ENCODE measurements around the gene ASPSCR1. TPM values are rescaled to one million over a fixed set of nuclear protein-coding genes. Genes with fewer than 3 reads are reported as not detected.

Gene ASPSCR1
- total and polyA plus RNA-seq, 2 of the 4 experiments (the other 2 are of a cell fraction) = 7.2 to 17.2 TPM

DNA sequence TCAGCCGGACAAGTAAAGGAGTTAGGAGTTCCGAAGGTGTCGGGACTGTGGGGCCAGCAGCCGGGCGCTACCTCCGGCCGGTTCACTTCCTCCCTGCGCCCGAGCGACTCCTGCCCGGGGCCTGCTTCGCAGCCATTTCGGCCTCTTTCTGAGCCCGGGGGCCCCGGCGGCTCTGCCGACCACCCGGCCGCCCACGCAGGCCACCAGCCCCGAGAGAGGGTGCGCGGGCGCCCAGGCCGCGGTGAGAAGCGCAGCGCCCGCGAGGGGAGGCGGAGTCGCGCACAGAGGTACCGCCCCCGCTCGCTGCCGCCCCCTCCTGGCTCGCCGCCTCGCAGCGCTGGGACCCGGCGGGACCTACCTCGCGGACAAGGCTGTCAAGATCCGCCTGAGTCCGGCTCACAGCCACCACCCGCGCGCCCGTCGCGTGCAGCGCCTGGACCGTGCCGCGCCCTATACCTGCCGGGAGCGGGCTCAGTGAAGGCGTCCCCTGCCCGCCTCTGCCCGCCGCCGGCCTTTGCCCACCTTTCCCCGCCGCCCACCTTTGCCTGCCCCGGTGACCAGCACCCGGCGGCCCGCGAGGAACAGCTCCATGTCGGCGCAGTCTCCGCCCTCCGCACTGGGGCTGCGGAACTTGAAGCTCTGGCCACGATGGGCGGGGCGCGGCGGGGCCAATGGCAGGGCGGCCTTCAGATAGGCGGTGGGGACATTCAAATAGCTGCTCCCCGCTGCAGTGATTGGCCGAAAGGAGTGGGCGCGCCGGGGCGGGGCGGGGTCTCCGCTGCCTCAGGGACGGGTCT lies 59.9 kb downstream of the ASPSCR1 start, which contains the start of gene DCXR:
Gene DCXR (minus strand): TSS at position 606 of the 797 bp plus-strand sequence. CDS start 15 bp downstream, at position 591.
- H3K18ac ChIP-seq (ENCODE audit: low read depth, low read length) = no peak within 1 kb of the TSS
- ATAC-seq (ENCODE audit: low read depth) = peak; percentile 98
- peak within 1 kb of the TSS; percentile 97 for H3K4me2 ChIP-seq (ENCODE audit: low read depth, low read length)
- in situ Hi-C loops (cut with MboI; ENCODE audit: low sequenced_read_pairs) (no loop called here), dilution Hi-C loops (cut with HindIII; ENCODE audit: low sequenced_read_pairs, unreplicated experiment) (no loop called here), intact Hi-C loops (cut with micrococcal nuclease) (loop anchor here (2.0 to 10.0 kb wide), 2 partner anchors 62 to 288 kb away; partner anchors contain the start of gene FASN)
- peak within 1 kb of the TSS; percentile 97 for H2AK9ac ChIP-seq (replicated peaks; ENCODE audit: low read depth, low read length, poor library complexity)
- peaks cover 7 to 12% of the 10 kb centered on the region in 2 experiments for H3K79me1 ChIP-seq (ENCODE audit: low read depth in 1 of 2, low read length in 2 of 2)
- no peak within 1 kb of the TSS for H2BK15ac ChIP-seq (ENCODE audit: low read depth, low read length)
- H3K4me3 ChIP-seq (ENCODE audit: insufficient read depth, low read depth, low read length) = peak within 1 kb of the TSS; percentile 54
- H2BK120ac ChIP-seq (ENCODE audit: low read depth, low read length) = no peak within 1 kb of the TSS
- H3K4ac ChIP-seq (ENCODE audit: low read depth, low read length) = peak within 1 kb of the TSS; percentile 22
- peak within 1 kb of the TSS; percentile 79 for H2BK5ac ChIP-seq (ENCODE audit: low read depth, low read length, poor library complexity, severe bottlenecking)
- H3K14ac ChIP-seq (replicated peaks; ENCODE audit: low read depth, low read length) = peak within 1 kb of the TSS; percentile 72; the same call in 1 of the 2 replicates
- CTCF ChIA-PET = interaction anchor here (0.5 to 1.7 kb wide), 4 partner anchors 14 to 78 kb away, joined by 3 to 7 read pairs (median 4); partner anchors contain the start of genes CENPX and LRRC45
- no TSS peak for BruUV-seq (replicated peaks)
- H3K27me3 ChIP-seq (ENCODE audit: control insufficient read depth, insufficient read depth, low read length) = no peaks in the 10 kb centered on the region
- H2AK5ac ChIP-seq (ENCODE audit: low read depth, low read length) = peak within 1 kb of the TSS; percentile 33; the same call in 1 of the 2 replicates
- peak within 1 kb of the TSS in 1 of 2 experiments; percentile 78; a peak in 2 of 4 replicates for H4K8ac ChIP-seq (ENCODE audit: low read depth in 2 of 2, low read length in 2 of 2)
- H3K23ac ChIP-seq (ENCODE audit: low read depth, low read length) = peak within 1 kb of the TSS; percentile 33; the same call in 1 of the 2 replicates
- peak within 1 kb of the TSS; percentile 61 for H3K9ac ChIP-seq (ENCODE audit: low read depth, low read length)
- no peaks in the 10 kb centered on the region for H3K9me3 ChIP-seq (ENCODE audit: control insufficient read depth, insufficient read depth, low read length)
- peak within 1 kb of the TSS; percentile 96 for H2AFZ ChIP-seq (replicated peaks; ENCODE audit: low read length, poor library complexity)
- H3K56ac ChIP-seq (ENCODE audit: extremely low read depth, insufficient read depth, low read length) = peak within 1 kb of the TSS; percentile 48; the same call in 1 of the 2 replicates
- H3K4me1 ChIP-seq (ENCODE audit: control insufficient read depth, insufficient read depth, low read length) = peaks cover 7% of the 10 kb centered on the region
- no peaks in the 10 kb centered on the region for H3K36me3 ChIP-seq (ENCODE audit: control insufficient read depth, insufficient read depth, low read length)
- peak within 1 kb of the TSS; percentile 65 for H3K27ac ChIP-seq (ENCODE audit: insufficient read depth, low read length)
- H3K9me1 ChIP-seq (ENCODE audit: insufficient read depth, low read length) = 0 out of 2 replicates have a peak, but pooled peaks cover 7% of the 10 kb centered on the region
- H4K91ac ChIP-seq (ENCODE audit: insufficient read depth, low read depth, low read length) = no peak within 1 kb of the TSS
- 0% methylated on average over 47 of the region's 92 CpGs; no CpG with 5 or more reads in 1 of the 2 experiments for WGBS, 2 experiments (ENCODE audit: extremely low coverage in 2 of 2, insufficient read length in 1 of 2)
- H4K5ac ChIP-seq (ENCODE audit: low read depth, low read length) = no peak within 1 kb of the TSS; the same call in 1 of the 2 replicates
- no peak within 1 kb of the TSS for H2BK20ac ChIP-seq (ENCODE audit: low read depth, low read length)
- peak; percentile 90 for DNase-seq
- POLR2A ChIA-PET (ENCODE audit: unreplicated experiment) = interaction anchor here (0.6 kb wide), 1 partner anchor 61 kb away, joined by 4 read pairs; the partner anchor contains the start of gene FASN
- H4K20me1 ChIP-seq (ENCODE audit: insufficient read depth, low read length) = peaks cover 5% of the 10 kb centered on the region
- TF ChIP-seq, protein P1, sequence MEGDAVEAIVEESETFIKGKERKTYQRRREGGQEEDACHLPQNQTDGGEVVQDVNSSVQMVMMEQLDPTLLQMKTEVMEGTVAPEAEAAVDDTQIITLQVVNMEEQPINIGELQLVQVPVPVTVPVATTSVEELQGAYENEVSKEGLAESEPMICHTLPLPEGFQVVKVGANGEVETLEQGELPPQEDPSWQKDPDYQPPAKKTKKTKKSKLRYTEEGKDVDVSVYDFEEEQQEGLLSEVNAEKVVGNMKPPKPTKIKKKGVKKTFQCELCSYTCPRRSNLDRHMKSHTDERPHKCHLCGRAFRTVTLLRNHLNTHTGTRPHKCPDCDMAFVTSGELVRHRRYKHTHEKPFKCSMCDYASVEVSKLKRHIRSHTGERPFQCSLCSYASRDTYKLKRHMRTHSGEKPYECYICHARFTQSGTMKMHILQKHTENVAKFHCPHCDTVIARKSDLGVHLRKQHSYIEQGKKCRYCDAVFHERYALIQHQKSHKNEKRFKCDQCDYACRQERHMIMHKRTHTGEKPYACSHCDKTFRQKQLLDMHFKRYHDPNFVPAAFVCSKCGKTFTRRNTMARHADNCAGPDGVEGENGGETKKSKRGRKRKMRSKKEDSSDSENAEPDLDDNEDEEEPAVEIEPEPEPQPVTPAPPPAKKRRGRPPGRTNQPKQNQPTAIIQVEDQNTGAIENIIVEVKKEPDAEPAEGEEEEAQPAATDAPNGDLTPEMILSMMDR (conservative IDR thresholded peaks at IDR 0.05; ENCODE audit: low read depth, low read length) = peak; percentile 87
- TF ChIP-seq MXI1 (IDR thresholded peaks at IDR 0.05; ENCODE audit: borderline replicate concordance, low read depth, low read length) = peak; percentile 54; the same call in 1 of the 2 replicates
- TF ChIP-seq RAD21 (IDR thresholded peaks at IDR 0.05; ENCODE audit: low read length) = peak; percentile 35; the same call in 1 of the 2 replicates
- TF ChIP-seq FOS (IDR thresholded peaks at IDR 0.05; ENCODE audit: low read depth, low read length) = no peak
- TF ChIP-seq RCOR1 (IDR thresholded peaks at IDR 0.05; ENCODE audit: insufficient replicate concordance, low read length) = no peak
- TF ChIP-seq MAZ (IDR thresholded peaks at IDR 0.05; ENCODE audit: borderline replicate concordance, low read depth, low read length) = peak; percentile 66; the same call in 1 of the 2 replicates
- no peak for TF ChIP-seq MAFK (IDR thresholded peaks at IDR 0.05; ENCODE audit: low read depth, low read length)
- TF ChIP-seq CEBPB (IDR thresholded peaks at IDR 0.05; ENCODE audit: low read depth, low read length) = no peak
- TF ChIP-seq, protein P2, sequence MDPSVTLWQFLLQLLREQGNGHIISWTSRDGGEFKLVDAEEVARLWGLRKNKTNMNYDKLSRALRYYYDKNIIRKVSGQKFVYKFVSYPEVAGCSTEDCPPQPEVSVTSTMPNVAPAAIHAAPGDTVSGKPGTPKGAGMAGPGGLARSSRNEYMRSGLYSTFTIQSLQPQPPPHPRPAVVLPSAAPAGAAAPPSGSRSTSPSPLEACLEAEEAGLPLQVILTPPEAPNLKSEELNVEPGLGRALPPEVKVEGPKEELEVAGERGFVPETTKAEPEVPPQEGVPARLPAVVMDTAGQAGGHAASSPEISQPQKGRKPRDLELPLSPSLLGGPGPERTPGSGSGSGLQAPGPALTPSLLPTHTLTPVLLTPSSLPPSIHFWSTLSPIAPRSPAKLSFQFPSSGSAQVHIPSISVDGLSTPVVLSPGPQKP (IDR thresholded peaks at IDR 0.05; ENCODE audit: borderline replicate concordance, low read depth, low read length) = no peak
- no peak for TF ChIP-seq RFX5 (IDR thresholded peaks at IDR 0.05; ENCODE audit: low read depth, low read length)
- TF ChIP-seq CHD1 (IDR thresholded peaks at IDR 0.05; ENCODE audit: low read depth, low read length) = no peak
- TF ChIP-seq BHLHE40 (IDR thresholded peaks at IDR 0.05; ENCODE audit: low read depth, low read length) = peak; percentile 43; the same call in 1 of the 2 replicates
- TF ChIP-seq POLR2A (IDR thresholded peaks at IDR 0.05; ENCODE audit: low read depth, low read length) = peak; percentile 60
